HG03432 (cell line): ENCODE measurements around the gene CPNE8.
A peak's percentile ranks its signal among the peaks of the same experiment; 100 is the strongest.
"Not testable (repeated sequence)": the region's sequence is repeated elsewhere in the genome, so short reads cannot be mapped to it uniquely, and the experiment has no call there.

Experiments used
- ATAC-seq: cut with Tn5 transposase; IDR thresholded peaks from one replicate; pipeline ENCODE4 v1.9.1; 2021; ENCODE audit warnings: mild to moderate bottlenecking, moderate library complexity; ENCODE audit not compliant: unreplicated experiment

CPNE8 gene

GRCh38 chr12:38744041-38744440 lies 161.3 kb downstream of the CPNE8 start:
- no peak for ATAC-seq

DNA sequence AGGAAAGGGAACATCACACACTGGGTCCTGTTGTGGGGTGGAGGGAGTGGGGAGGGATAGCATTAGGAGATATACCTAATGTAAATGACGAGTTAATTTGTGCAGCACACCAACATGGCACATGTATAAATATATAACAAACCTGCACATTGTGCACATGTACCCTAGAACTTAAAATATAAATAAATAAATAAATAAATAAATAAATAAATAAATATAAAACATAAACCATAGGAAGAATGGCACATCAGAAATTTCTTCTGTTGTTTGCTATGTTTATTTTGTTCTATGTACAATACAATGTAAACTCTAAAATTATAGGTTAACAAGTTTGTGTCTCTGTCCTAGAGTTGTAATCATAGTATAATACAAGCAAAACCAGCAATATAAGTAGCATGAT lies 162.9 kb downstream of the CPNE8 start:
- ATAC-seq: not testable (repeated sequence)

DNA sequence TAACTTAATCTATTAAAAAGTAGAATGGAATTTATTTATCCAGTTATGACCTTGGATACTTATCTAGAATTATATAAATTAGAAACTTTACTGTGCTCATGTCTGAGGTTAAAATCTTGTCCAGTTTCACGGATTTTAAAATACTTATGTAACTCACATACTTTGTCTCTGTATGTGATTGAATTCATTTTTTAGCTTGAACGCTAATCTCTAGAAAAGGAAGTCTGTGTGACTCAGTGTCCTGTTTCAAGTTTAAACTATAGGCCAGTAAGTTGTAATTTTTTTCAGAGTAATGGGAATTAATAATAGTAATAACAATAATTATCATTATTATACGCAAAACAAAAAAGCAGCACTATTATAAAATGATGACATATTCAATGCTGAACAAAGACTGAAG lies 168.6 kb downstream of the CPNE8 start:
- no peak for ATAC-seq

GRCh38 chr12:38732761-38733160 lies 172.6 kb downstream of the CPNE8 start:
- no peak for ATAC-seq

- no peak for ATAC-seq
Measured at GRCh38 chr12:38728894-38729293, 176.5 kb downstream of the CPNE8 start.

- ATAC-seq: no peak
Measured at GRCh38 chr12:38721611-38722252, 183.7 kb downstream of the CPNE8 start.

- ATAC-seq: no peak
Measured at GRCh38 chr12:38720661-38721060, 184.7 kb downstream of the CPNE8 start.

- ATAC-seq: no peak
Measured at GRCh38 chr12:38713294-38713693, 192.1 kb downstream of the CPNE8 start.

DNA sequence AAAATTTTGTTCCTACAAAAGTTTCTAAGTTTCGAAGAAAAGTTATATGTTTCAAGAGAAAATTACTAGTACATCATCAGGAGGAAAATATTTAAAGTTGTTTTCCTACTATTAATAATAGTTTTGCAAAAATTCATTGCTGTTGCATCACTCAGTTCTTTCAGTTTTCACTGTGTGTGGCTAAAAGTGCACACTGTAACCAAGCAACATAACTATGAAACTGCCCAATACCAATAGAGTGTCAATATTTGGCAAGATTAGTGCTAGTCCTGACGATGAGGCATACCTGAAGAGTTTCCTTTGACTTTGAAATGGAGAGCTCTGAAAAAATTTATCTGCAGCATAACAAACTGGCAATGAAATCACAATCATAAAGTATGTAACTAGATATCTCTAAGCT lies 194.3 kb downstream of the CPNE8 start:
- ATAC-seq: peak; percentile 89

DNA sequence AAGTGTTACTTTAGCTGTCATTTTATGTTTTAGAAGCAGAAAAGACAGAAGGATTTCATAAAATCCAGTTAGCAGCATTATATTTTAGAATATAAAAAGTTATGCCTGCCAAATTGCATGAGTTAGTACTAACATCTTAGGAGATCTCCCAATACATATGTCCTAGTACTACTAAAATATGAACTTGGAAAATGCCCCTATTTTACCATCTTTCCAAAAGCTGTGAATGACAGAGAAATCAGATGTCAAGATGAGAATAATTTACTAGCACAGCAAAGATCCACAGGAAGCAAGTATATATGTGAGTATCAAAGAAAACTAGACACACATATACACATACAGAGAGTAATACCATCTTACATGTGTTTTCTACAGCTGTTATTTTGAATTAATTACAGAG lies 196.9 kb downstream of the CPNE8 start:
- ATAC-seq: no peak

- no peak for ATAC-seq
Measured at GRCh38 chr12:38707648-38708047, 197.7 kb downstream of the CPNE8 start.

- ATAC-seq: no peak
Measured at GRCh38 chr12:38697289-38697688, 208.1 kb downstream of the CPNE8 start.

DNA sequence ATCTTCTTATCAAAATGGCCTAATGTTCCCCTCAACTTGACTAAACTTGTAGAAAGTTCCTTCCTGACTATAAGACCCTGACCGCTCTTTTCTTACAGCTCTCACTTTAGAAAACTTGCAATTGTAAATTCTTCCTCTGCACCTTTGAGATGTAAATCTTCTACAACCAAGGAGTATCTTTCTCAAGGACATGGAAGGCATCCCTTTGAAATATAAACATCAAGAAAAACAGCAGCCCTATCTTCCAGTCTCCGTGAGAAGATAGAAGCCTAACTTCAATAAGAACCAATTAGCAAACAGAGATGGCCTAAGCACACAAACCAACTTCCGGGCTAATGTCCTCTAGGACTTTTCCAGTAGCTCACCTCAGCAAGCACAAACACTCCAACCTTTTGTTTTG lies 210.3 kb downstream of the CPNE8 start:
- no peak for ATAC-seq

- ATAC-seq: no peak
Measured at GRCh38 chr12:38691164-38691563, 214.2 kb downstream of the CPNE8 start.

DNA sequence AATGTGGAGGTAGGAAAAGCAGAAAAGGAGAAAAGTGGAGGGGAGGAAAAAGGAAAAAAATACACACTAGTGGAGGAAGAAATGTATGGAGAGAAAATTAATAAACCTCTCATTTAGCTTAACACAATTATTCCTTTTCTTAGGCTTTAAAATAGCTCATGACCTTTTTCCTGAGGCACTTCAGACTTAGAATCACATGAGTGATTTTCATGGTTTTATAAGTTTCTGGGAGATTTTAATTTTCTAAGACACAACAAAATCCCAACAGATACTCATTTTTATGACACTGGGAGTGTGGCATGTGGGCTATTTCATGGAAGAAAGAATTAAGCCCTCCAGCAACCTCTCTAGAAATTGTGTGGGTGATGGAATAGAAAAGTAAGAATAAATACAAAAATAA lies 214.7 kb downstream of the CPNE8 start:
- ATAC-seq: no peak

DNA sequence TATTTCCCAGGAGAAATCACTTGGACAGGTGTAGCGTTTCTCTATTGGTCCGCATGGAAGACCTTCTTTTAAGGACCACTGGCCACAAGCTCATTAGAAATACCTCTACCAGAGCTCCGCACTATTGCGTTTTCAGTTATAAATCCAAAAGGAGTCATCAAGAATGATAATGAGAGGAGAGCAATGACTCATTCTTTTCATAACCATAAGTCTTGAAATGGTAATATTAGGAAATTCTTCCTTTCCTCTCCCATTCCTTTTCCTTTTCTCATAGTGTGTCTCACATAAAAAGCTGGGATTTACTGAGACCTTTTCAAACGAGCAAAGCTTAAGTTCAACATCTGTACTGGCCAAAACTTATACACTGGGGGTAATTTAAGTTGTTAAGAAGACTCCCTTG lies 215.7 kb downstream of the CPNE8 start:
- no peak for ATAC-seq

DNA sequence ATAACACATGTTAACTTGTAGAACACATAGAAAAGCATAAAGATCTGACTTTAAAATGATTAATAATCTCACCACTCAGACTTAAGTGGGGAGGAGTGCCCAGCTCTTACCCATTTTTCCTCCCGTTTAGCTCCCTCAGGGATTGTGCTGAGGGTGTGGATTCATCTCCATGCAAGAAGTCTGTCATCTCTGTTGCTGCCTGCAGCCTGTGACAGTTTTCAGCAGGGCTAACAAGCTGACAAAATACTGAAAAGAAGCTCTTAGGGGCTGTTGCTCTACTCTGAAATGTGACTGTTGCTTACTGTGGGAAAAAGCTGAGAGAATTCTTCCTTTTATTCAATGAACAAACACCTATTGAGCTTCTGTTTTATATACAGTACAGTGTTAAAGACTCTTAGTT lies 216.2 kb downstream of the CPNE8 start:
- no peak for ATAC-seq

- ATAC-seq: no peak
Measured at GRCh38 chr12:38682521-38682920, 222.9 kb downstream of the CPNE8 start.

DNA sequence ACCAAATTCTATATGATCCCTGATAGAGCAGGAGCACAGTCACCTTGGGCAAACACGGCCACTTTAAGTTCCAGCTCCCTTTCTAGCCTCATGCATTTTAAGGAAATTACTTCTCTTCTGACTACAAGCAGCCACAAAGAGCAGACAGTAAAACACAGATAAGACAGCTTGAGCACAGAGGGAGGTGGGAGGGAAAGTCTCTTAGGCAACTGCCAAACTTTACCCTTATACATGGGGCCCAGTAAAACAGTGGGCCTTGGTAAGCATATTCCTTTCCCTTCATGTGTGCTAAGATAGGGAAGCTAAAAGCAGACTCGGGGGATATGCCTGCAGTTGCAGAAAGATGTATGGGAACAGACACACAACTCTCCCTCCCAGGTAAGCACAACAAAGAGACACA lies 235.9 kb downstream of the CPNE8 start:
- ATAC-seq: no peak

DNA sequence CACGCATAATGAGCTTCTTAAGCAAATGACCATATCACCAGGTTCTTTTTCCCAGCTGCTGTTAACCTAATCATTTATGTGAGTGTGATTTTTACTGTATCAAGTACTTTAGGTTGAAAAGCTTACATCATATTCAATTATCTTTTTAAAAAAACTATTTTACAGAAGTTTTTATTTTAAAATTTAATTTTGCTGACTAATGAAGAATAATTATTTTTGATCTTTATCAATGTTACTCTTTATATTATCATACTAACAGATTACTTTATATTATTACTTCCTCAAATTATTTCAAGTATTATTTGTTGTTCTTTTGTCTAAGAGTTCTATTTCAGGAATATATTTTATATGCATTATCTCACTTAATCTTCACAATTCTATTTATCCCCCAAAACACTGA lies 236.3 kb downstream of the CPNE8 start:
- no peak for ATAC-seq

GRCh38 chr12:38666425-38666824 lies 239.0 kb downstream of the CPNE8 start:
- ATAC-seq: no peak

- ATAC-seq: peak; percentile 87
Measured at GRCh38 chr12:38664661-38665269, 240.6 kb downstream of the CPNE8 start.

- no peak for ATAC-seq
Measured at GRCh38 chr12:38662829-38663228, 242.6 kb downstream of the CPNE8 start.
